ENCODE data around the gene FRMD4A.

DNA sequence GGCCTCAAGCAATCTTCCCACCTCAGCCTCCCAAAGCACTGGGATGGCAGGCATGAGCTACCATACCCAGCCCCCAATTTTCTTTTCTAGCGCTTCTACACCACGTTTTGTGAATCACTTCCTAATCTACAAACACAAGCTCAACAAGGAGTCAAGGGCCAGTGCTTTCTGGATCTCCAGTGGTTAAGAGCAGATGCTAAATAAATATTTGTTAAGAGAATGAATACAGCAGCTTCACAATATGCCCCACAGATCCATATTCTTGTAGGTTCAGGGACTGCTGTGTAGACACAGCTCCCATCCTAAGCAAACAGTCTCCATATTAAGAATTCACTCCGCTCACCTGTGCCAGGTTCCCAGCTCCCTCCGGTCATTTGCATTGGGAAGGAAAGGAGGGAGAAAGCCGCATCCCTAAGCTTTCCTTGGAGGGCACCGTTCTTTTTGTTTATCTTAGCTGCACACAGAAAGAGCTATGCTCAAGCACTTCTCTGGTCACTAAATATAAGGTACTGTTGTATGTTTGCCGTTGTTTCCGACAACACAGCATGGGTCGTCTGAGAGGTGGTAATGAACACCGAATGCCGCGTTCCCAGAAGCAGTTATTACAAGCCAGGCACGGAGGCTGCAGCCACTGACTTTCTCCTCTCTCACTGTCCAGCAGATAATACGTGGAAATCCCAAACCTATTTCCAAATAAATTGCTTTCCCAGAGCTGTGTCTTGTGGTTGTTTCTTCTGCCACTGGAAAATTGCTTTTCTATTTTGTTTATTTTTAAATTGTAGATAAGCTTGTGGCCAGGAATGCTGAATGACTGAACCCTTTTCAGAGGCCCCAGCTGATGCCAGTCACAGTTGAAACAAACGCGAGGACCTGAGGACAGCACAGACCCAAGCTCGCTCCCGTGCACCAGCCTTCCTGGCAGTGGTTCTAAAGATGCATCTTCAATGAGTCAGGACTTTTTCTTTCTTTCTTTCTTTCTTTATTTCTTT lies 526.9 kb downstream of the FRMD4A start:
- TF ChIP-seq, protein P1, sequence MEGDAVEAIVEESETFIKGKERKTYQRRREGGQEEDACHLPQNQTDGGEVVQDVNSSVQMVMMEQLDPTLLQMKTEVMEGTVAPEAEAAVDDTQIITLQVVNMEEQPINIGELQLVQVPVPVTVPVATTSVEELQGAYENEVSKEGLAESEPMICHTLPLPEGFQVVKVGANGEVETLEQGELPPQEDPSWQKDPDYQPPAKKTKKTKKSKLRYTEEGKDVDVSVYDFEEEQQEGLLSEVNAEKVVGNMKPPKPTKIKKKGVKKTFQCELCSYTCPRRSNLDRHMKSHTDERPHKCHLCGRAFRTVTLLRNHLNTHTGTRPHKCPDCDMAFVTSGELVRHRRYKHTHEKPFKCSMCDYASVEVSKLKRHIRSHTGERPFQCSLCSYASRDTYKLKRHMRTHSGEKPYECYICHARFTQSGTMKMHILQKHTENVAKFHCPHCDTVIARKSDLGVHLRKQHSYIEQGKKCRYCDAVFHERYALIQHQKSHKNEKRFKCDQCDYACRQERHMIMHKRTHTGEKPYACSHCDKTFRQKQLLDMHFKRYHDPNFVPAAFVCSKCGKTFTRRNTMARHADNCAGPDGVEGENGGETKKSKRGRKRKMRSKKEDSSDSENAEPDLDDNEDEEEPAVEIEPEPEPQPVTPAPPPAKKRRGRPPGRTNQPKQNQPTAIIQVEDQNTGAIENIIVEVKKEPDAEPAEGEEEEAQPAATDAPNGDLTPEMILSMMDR (optimal IDR thresholded peaks at IDR 0.05 in 1 of 3, IDR thresholded peaks at IDR 0.05 in 1 of 3, conservative IDR thresholded peaks at IDR 0.05 in 1 of 3; ENCODE audit: extremely low read depth in 1 of 3, insufficient read depth in 2 of 3, low read length in 3 of 3): no peak
- TF ChIP-seq EZH2 (IDR thresholded peaks at IDR 0.05; ENCODE audit: low read length): no peak
